ENCODE data around the gene TCIRG1. TPM values are rescaled to one million over a fixed set of nuclear protein-coding genes. Genes with fewer than 3 reads are reported as not detected.

The TCIRG1 gene
- total and polyA plus RNA-seq, 2 of the 13 experiments (the other 11 are each of a cell fraction or from before 2014, with no cell fraction given): 48.0 to 69.6 TPM

DNA sequence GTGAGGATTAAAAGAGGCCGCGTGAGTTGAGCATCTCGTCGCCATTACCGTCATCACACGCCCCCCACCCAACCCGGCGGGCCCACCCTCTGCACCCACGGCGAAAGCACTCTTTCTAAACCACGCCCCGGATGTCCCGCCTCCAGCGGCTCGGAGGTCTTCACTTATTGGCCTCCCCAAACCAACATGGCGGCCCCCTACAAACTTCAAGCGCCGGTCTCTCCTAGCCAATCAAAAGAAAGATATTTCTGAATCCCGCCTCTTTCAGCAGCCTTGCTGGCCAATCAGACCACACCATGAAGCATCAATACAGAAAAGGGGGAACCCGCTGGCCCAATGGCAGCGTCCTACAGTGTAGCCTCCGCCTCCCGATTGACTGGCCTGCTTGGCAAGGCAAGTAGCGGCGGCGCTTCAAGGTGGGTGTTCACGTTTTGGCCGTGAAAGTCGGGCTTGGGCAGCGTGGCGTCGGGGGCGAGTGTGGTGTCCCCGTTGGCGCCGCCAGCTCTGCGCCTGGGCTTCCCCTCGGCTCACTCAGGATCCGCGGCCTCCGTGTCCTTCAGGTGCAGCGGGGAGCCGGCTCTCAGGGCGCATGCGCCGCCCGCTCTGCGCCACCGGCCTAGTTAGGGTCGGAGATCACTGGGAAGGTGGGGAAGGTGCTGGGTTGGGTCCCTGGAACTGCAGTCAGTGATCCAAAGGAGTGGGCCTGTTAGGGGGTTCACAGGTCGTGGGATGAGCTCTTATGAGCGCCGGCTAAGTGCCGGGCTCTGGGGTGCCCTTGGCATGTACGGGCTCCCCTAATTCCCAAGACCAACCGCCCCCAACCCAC lies 8.3 kb upstream of the TCIRG1 start, which contains the start of gene NDUFS8 (continued):
- TF ChIP-seq, protein P1, sequence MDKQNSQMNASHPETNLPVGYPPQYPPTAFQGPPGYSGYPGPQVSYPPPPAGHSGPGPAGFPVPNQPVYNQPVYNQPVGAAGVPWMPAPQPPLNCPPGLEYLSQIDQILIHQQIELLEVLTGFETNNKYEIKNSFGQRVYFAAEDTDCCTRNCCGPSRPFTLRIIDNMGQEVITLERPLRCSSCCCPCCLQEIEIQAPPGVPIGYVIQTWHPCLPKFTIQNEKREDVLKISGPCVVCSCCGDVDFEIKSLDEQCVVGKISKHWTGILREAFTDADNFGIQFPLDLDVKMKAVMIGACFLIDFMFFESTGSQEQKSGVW (CRISPR knock-in tag; IDR thresholded peaks at IDR 0.05; ENCODE audit: borderline replicate concordance): no peak
- peak; percentile 86 for TF ChIP-seq KDM5B (CRISPR knock-in tag; IDR thresholded peaks at IDR 0.05; ENCODE audit: borderline replicate concordance)
- peak; percentile 21; the same call in 1 of the 2 replicates for TF ChIP-seq FOXA3 (CRISPR knock-in tag; IDR thresholded peaks at IDR 0.05)
- peak; percentile 52; the same call in 1 of the 2 replicates for TF ChIP-seq YEATS2 (CRISPR knock-in tag; IDR thresholded peaks at IDR 0.05; ENCODE audit: borderline replicate concordance)
- no peak for TF ChIP-seq ZFP1 (CRISPR knock-in tag; IDR thresholded peaks at IDR 0.05)
- TF ChIP-seq, protein P2, sequence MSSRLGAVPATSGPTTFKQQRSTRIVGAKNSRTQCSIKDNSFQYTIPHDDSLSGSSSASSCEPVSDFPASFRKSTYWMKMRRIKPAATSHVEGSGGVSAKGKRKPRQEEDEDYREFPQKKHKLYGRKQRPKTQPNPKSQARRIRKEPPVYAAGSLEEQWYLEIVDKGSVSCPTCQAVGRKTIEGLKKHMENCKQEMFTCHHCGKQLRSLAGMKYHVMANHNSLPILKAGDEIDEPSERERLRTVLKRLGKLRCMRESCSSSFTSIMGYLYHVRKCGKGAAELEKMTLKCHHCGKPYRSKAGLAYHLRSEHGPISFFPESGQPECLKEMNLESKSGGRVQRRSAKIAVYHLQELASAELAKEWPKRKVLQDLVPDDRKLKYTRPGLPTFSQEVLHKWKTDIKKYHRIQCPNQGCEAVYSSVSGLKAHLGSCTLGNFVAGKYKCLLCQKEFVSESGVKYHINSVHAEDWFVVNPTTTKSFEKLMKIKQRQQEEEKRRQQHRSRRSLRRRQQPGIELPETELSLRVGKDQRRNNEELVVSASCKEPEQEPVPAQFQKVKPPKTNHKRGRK (CRISPR knock-in tag; IDR thresholded peaks at IDR 0.05): no peak
- TF ChIP-seq, protein P3, sequence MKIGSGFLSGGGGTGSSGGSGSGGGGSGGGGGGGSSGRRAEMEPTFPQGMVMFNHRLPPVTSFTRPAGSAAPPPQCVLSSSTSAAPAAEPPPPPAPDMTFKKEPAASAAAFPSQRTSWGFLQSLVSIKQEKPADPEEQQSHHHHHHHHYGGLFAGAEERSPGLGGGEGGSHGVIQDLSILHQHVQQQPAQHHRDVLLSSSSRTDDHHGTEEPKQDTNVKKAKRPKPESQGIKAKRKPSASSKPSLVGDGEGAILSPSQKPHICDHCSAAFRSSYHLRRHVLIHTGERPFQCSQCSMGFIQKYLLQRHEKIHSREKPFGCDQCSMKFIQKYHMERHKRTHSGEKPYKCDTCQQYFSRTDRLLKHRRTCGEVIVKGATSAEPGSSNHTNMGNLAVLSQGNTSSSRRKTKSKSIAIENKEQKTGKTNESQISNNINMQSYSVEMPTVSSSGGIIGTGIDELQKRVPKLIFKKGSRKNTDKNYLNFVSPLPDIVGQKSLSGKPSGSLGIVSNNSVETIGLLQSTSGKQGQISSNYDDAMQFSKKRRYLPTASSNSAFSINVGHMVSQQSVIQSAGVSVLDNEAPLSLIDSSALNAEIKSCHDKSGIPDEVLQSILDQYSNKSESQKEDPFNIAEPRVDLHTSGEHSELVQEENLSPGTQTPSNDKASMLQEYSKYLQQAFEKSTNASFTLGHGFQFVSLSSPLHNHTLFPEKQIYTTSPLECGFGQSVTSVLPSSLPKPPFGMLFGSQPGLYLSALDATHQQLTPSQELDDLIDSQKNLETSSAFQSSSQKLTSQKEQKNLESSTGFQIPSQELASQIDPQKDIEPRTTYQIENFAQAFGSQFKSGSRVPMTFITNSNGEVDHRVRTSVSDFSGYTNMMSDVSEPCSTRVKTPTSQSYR (CRISPR knock-in tag; IDR thresholded peaks at IDR 0.05; ENCODE audit: borderline replicate concordance): no peak
- no peak for TF ChIP-seq MAFF (IDR thresholded peaks at IDR 0.05; ENCODE audit: low read depth, low read length)
- peak; percentile 53; the same call in 1 of the 2 replicates for TF ChIP-seq SALL1 (CRISPR knock-in tag; IDR thresholded peaks at IDR 0.05)
- TF ChIP-seq, protein P4, sequence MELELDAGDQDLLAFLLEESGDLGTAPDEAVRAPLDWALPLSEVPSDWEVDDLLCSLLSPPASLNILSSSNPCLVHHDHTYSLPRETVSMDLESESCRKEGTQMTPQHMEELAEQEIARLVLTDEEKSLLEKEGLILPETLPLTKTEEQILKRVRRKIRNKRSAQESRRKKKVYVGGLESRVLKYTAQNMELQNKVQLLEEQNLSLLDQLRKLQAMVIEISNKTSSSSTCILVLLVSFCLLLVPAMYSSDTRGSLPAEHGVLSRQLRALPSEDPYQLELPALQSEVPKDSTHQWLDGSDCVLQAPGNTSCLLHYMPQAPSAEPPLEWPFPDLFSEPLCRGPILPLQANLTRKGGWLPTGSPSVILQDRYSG (CRISPR knock-in tag; IDR thresholded peaks at IDR 0.05): no peak
- no peak for TF ChIP-seq NKX3-1 (CRISPR knock-in tag; IDR thresholded peaks at IDR 0.05)
- TF ChIP-seq ZNF274 (CRISPR knock-in tag; IDR thresholded peaks at IDR 0.05): peak; percentile 75; the same call in 1 of the 2 replicates
- no peak for TF ChIP-seq SALL2 (CRISPR knock-in tag; IDR thresholded peaks at IDR 0.05)
- no peak for TF ChIP-seq JUN (CRISPR knock-in tag; IDR thresholded peaks at IDR 0.05)
- TF ChIP-seq NFATC3 (CRISPR knock-in tag; IDR thresholded peaks at IDR 0.05): 0 out of 2 replicates have a peak, but pooled peaks have one; percentile 78
- no peak for TF ChIP-seq ZNF468 (CRISPR knock-in tag; IDR thresholded peaks at IDR 0.05)
- no peak for TF ChIP-seq SMARCC2 (IDR thresholded peaks at IDR 0.05)
- TF ChIP-seq, protein P5, sequence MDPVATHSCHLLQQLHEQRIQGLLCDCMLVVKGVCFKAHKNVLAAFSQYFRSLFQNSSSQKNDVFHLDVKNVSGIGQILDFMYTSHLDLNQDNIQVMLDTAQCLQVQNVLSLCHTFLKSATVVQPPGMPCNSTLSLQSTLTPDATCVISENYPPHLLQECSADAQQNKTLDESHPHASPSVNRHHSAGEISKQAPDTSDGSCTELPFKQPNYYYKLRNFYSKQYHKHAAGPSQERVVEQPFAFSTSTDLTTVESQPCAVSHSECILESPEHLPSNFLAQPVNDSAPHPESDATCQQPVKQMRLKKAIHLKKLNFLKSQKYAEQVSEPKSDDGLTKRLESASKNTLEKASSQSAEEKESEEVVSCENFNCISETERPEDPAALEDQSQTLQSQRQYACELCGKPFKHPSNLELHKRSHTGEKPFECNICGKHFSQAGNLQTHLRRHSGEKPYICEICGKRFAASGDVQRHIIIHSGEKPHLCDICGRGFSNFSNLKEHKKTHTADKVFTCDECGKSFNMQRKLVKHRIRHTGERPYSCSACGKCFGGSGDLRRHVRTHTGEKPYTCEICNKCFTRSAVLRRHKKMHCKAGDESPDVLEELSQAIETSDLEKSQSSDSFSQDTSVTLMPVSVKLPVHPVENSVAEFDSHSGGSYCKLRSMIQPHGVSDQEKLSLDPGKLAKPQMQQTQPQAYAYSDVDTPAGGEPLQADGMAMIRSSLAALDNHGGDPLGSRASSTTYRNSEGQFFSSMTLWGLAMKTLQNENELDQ (CRISPR knock-in tag; IDR thresholded peaks at IDR 0.05; ENCODE audit: borderline replicate concordance): peak; percentile 36; the same call in 1 of the 2 replicates
- no peak for TF ChIP-seq ZBTB42 (CRISPR knock-in tag; IDR thresholded peaks at IDR 0.05)
- no peak for TF ChIP-seq TCF12 (IDR thresholded peaks at IDR 0.05)
- TF ChIP-seq TCF12 (CRISPR knock-in tag; IDR thresholded peaks at IDR 0.05): no peak
- TF ChIP-seq MEF2D (CRISPR knock-in tag; IDR thresholded peaks at IDR 0.05): peak; percentile 63; the same call in 1 of the 2 replicates

All from HepG2 (cell line).